ENCODE results near the gene RCN1. TPM values are rescaled to one million over a fixed set of nuclear protein-coding genes. Genes with fewer than 3 reads are reported as not detected.
A peak's percentile ranks its signal among the peaks of the same experiment; 100 is the strongest.

The RCN1 gene
- total and polyA plus RNA-seq, 2 of the 8 experiments (the other 6 are each of a cell fraction or from before 2014, with no cell fraction given), result 45.1 to 123 TPM

- no peaks in the 10 kb centered on the region for H3K36me3 ChIP-seq (ENCODE audit: control insufficient read depth in 2 of 4, insufficient read depth in 4 of 4, low read length in 3 of 4)
- no peak overlapping the region for H3K4me3 ChIP-seq (ENCODE audit: extremely low read depth in 1 of 4, insufficient read depth in 2 of 4, low read depth in 3 of 4, low read length in 4 of 4)
- H3K79me1 ChIP-seq (ENCODE audit: low read depth, low read length), result peaks cover 4% of the 10 kb centered on the region; the same call in 1 of the 2 replicates
- H2BK15ac ChIP-seq (ENCODE audit: low read length), result peak overlapping the region; percentile 32; the same call in 1 of the 2 replicates
- CTCF ChIA-PET (ENCODE audit: partially characterized antibody), result interaction anchor here (0.6 to 0.9 kb wide), 3 partner anchors 36 to 750 kb away, joined by 3 read pairs; no protein-coding TSS in a partner anchor
- no peak for DNase-seq (ENCODE audit: low read depth in 1 of 2, low spot score in 2 of 2)
- H3K14ac ChIP-seq (ENCODE audit: insufficient read length), result no peak overlapping the region
- H2BK5ac ChIP-seq (ENCODE audit: low read depth, low read length), result no peak overlapping the region
- no peak overlapping the region for H2AFZ ChIP-seq (ENCODE audit: low read length)
- no peak overlapping the region for H3K27ac ChIP-seq (ENCODE audit: low read depth, low read length)
- no peak overlapping the region for H3K4ac ChIP-seq (replicated peaks; ENCODE audit: insufficient read length, low read depth, low read length)
- 88% methylated on average over 4 of the region's 4 CpGs; no CpG with 5 or more reads in 1 of the 2 experiments for WGBS, 2 experiments (ENCODE audit: extremely low coverage in 1 of 2, insufficient coverage in 1 of 2, insufficient read length in 1 of 2, insufficient replicate concordance in 2 of 2, low coverage in 1 of 2, low lambda C conversion rate in 2 of 2, missing lambda C conversion rate in 1 of 2)
- no peak overlapping the region for H2BK12ac ChIP-seq (ENCODE audit: low read depth, low read length)
- H4K5ac ChIP-seq (ENCODE audit: insufficient read length, low read depth, low read length), result no peak overlapping the region
- POLR2A ChIA-PET (ENCODE audit: partially characterized antibody), result interaction anchor here (1.1 kb wide), 1 partner anchor 21 kb away, joined by 3 read pairs; no protein-coding TSS in a partner anchor
- no peak for FAIRE-seq
- H2AK5ac ChIP-seq (ENCODE audit: low read depth, low read length), result no peak overlapping the region
- no peak overlapping the region for H4K91ac ChIP-seq (replicated peaks; ENCODE audit: insufficient read length, low read length)
- H3K56ac ChIP-seq (replicated peaks; ENCODE audit: insufficient read length, low read depth, low read length), result no peak overlapping the region
- H3K18ac ChIP-seq (ENCODE audit: extremely low read depth, low read length), result no peak overlapping the region
- H3K27me3 ChIP-seq (replicated peaks in 1 of 4; ENCODE audit: control insufficient read depth in 3 of 4, extremely low read depth in 1 of 4, insufficient read depth in 3 of 4, low read length in 3 of 4), result no peaks in the 10 kb centered on the region; a peak in 2 of 7 replicates
- no peak overlapping the region for H3K23ac ChIP-seq (ENCODE audit: insufficient read length)
- H3K23me2 ChIP-seq (ENCODE audit: low read depth, low read length), result peaks cover 6% of the 10 kb centered on the region; the same call in 1 of the 2 replicates
- H3K4me1 ChIP-seq (replicated peaks in 1 of 4; ENCODE audit: control insufficient read depth in 3 of 4, insufficient read depth in 4 of 4, low read length in 3 of 4), result peaks cover 0 to 12% (median 3%) of the 10 kb centered on the region in 4 experiments; a peak in 4 of 7 replicates
- no peak overlapping the region for H3K4me2 ChIP-seq (ENCODE audit: insufficient read depth in 1 of 2, low read depth in 2 of 2, low read length in 2 of 2)
- no peak overlapping the region for H4K8ac ChIP-seq (ENCODE audit: extremely low read depth, insufficient read depth, low read length)
- no peak overlapping the region for H3K9ac ChIP-seq (replicated peaks in 1 of 4; ENCODE audit: extremely low read depth in 1 of 4, low read depth in 3 of 4, low read length in 3 of 4)
- no peak overlapping the region for H2BK120ac ChIP-seq (replicated peaks; ENCODE audit: low read depth, low read length)
- no peaks in the 10 kb centered on the region for H3K9me3 ChIP-seq (ENCODE audit: insufficient read depth in 2 of 2, low read depth in 1 of 2, low read length in 1 of 2)
- H2BK20ac ChIP-seq (ENCODE audit: low read length), result no peak overlapping the region
- peaks cover 3 to 18% of the 10 kb centered on the region in 2 experiments; a peak in 3 of 4 replicates for H3K79me2 ChIP-seq (ENCODE audit: control insufficient read depth in 1 of 2, insufficient read depth in 2 of 2, low read length in 2 of 2)
- peaks cover 0 to 6% of the 10 kb centered on the region in 2 experiments for H4K20me1 ChIP-seq (replicated peaks in 1 of 2; ENCODE audit: control insufficient read depth in 1 of 2, insufficient read depth in 2 of 2, low read length in 2 of 2)
- no peak for TF ChIP-seq POLR2AphosphoS5 (IDR thresholded peaks at IDR 0.05; ENCODE audit: low read depth, low read length)
- no peak for TF ChIP-seq CBX5 (IDR thresholded peaks at IDR 0.05; ENCODE audit: low read depth, low read length)
- no peak for TF ChIP-seq BCL11A (IDR thresholded peaks at IDR 0.05; ENCODE audit: low read depth in 2 of 2, low read length in 2 of 2)
- no peak for TF ChIP-seq ZNF274 (IDR thresholded peaks at IDR 0.05; ENCODE audit: borderline replicate concordance, extremely low read depth, low read length)
- no peak for TF ChIP-seq E2F6 (IDR thresholded peaks at IDR 0.05)
- no peak for TF ChIP-seq SP1 (IDR thresholded peaks at IDR 0.05; ENCODE audit: low read depth, low read length)
- TF ChIP-seq NANOG (IDR thresholded peaks at IDR 0.05; ENCODE audit: insufficient read depth, low read depth, low read length, poor library complexity, severe bottlenecking), result no peak
- no peak for TF ChIP-seq FOSL1 (IDR thresholded peaks at IDR 0.05; ENCODE audit: insufficient read depth, low read depth, low read length)
Measured at GRCh38 chr11:32088117-32088941, 2.5 kb upstream of the RCN1 start.

Data from H1 (cell line).